ENCODE data around the gene AMH.
"Not testable (repeated sequence)": the region's sequence is repeated elsewhere in the genome, so short reads cannot be mapped to it uniquely, and the experiment has no call there.

The AMH gene

GRCh38 chr19:2274185-2274711, 25.1 kb downstream of the AMH start:
- no peak for DNase-seq
- Mint-ChIP-seq H3K9me3 (no peaks in the 10 kb centered on the region), H3K27me3 (no peaks in the 10 kb centered on the region), H3K27ac (peak overlapping the region; percentile 96), H3K36me3 (ENCODE audit: low read depth) (peaks cover 51% of the 10 kb centered on the region), H3K4me1 (ENCODE audit: low read depth) (peaks cover 33% of the 10 kb centered on the region), H3K4me3 (peak overlapping the region; percentile 91)

GRCh38 chr19:2274931-2275535, 25.9 kb downstream of the AMH start:
- H3K4me1 Mint-ChIP-seq (ENCODE audit: low read depth), result peaks cover 33% of the 10 kb centered on the region
- DNase-seq, result peak; percentile 56
- peaks cover 44% of the 10 kb centered on the region for H3K36me3 Mint-ChIP-seq (ENCODE audit: low read depth)
- no peaks in the 10 kb centered on the region for H3K27me3 Mint-ChIP-seq
- peak overlapping the region; percentile 35 for H3K4me3 Mint-ChIP-seq
- no peaks in the 10 kb centered on the region for H3K9me3 Mint-ChIP-seq
- H3K27ac Mint-ChIP-seq, result peak overlapping the region; percentile 79

DNA sequence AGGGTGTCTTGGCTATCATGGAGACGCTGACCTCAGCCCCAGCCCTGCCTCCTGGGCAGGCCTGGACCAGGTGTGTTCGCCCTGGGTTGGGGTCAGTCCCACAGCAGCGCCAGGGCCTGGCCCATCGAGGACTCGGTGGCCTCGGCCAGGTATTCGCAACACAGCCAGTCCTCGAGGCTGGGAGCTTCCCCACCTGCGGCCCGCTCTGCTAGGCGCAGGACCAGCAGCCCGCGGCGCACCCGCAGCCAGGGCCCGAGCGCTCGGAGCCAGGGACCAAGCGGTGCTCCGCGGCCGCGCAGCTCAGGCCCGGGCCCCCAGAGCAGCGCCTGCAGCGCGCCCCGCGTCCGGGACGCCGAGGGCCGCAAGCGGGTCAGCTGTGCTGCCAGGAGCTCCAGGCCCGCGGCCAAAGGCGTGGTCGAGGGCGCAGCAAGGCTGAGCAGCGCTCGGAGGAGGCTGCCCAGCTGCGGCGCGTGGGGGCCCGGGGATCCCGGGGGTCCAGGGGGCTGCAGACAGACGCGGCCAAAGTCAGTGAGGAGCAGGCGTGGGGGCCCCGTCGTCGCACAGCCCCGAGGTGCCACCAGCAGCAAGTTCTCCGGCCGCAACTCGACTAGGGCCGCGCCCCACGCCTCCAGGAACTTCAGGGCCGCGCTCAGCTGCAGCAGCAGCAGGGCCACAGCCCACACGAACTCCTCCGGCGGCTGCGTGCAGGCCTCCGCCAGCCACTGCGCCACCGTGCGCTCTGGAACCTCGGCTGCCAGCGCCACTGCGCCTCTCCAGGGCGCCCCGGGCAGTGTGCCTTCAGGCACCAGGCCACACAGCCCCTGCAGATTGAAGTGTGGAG, 26.7 kb downstream of the AMH start:
- Mint-ChIP-seq H3K36me3 (ENCODE audit: low read depth) (peaks cover 42% of the 10 kb centered on the region), H3K4me1 (ENCODE audit: low read depth) (peaks cover 33% of the 10 kb centered on the region), H3K4me3 (no peak overlapping the region), H3K27ac (no peak overlapping the region), H3K9me3 (no peaks in the 10 kb centered on the region), H3K27me3 (no peaks in the 10 kb centered on the region)
- no peak for DNase-seq

DNA sequence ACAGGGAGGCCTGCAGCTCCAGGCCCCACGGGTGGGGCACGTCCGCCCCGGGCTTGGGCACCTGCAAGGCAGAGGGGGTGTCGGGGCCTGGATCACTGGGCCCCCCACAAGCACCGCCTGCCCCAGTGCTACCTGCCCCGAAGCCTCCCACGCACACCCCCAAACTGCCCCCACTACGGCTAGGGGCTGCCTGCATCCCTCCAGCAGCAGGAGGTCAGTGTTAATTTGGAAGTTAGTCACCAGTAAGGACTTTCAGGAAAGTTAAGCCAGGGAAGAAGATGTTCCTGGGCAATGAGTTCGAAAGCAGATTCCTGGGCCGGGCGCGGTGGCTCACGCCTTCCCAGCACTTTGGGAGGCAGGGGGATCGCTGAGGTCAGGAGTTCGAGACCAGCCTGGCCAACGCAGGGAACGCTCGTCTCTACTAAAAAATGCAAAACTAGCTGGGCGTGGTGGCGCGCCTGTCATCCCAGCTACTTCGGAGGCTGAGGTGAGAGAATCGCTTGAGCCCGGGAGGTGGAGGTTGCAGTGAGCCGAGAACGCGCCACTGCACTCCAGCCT, 27.4 kb downstream of the AMH start:
- H3K4me1 Mint-ChIP-seq (ENCODE audit: low read depth), result peaks cover 31% of the 10 kb centered on the region
- H3K36me3 Mint-ChIP-seq (ENCODE audit: low read depth), result peaks cover 38% of the 10 kb centered on the region
- no peaks in the 10 kb centered on the region for H3K27me3 Mint-ChIP-seq
- DNase-seq, result no peak
- H3K4me3 Mint-ChIP-seq, result no peak overlapping the region
- H3K9me3 Mint-ChIP-seq, result no peaks in the 10 kb centered on the region
- H3K27ac Mint-ChIP-seq, result peak overlapping the region; percentile 77

DNA sequence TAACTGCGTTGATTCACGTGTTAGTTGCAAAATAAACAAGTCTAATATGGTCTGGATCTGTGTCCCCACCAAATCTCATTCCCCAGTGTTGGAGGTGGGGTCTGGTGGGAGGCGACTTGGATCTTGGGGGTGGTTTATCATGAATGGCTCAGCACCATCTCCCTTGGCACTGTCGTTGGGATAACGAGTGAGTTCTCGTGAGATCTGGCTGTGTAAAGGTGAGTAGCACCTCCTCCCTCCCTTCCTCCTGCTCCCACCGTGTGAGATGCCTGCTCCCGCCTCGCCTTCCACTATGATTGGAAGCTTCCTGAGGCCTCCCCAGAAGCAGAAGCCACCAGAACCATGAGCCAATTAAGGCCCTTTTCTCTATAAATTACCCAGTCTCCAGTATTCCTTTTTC, 28.0 kb downstream of the AMH start:
- H3K27me3 Mint-ChIP-seq, result no peaks in the 10 kb centered on the region
- H3K4me1 Mint-ChIP-seq (ENCODE audit: low read depth), result peaks cover 33% of the 10 kb centered on the region
- peak overlapping the region; percentile 77 for H3K27ac Mint-ChIP-seq
- H3K9me3 Mint-ChIP-seq, result no peaks in the 10 kb centered on the region
- H3K36me3 Mint-ChIP-seq (ENCODE audit: low read depth), result peaks cover 31% of the 10 kb centered on the region
- no peak for DNase-seq
- H3K4me3 Mint-ChIP-seq, result no peak overlapping the region

GRCh38 chr19:2278459-2279158, 29.5 kb downstream of the AMH start:
- Mint-ChIP-seq H3K27ac (peak overlapping the region; percentile 26), H3K4me3 (no peak overlapping the region), H3K27me3 (no peaks in the 10 kb centered on the region), H3K4me1 (ENCODE audit: low read depth) (peaks cover 28% of the 10 kb centered on the region), H3K9me3 (no peaks in the 10 kb centered on the region), H3K36me3 (ENCODE audit: low read depth) (peaks cover 18% of the 10 kb centered on the region)
- no peak for DNase-seq

GRCh38 chr19:2280633-2281264, 31.6 kb downstream of the AMH start:
- Mint-ChIP-seq H3K4me1 (ENCODE audit: low read depth) (peaks cover 16% of the 10 kb centered on the region), H3K4me3 (no peak overlapping the region), H3K27me3 (no peaks in the 10 kb centered on the region), H3K9me3 (no peaks in the 10 kb centered on the region), H3K27ac (no peak overlapping the region), H3K36me3 (ENCODE audit: low read depth) (peaks cover 2% of the 10 kb centered on the region)
- DNase-seq, result no peak

- not testable (repeated sequence) for H3K9me3 Mint-ChIP-seq; H3K27me3 Mint-ChIP-seq; H3K36me3 Mint-ChIP-seq (ENCODE audit: low read depth); DNase-seq
- peaks cover 16% of the 10 kb centered on the region for H3K4me1 Mint-ChIP-seq (ENCODE audit: low read depth)
- peak overlapping the region; percentile 37 for H3K27ac Mint-ChIP-seq
- peak overlapping the region; percentile 35 for H3K4me3 Mint-ChIP-seq
Observed at GRCh38 chr19:2281265-2282061, 32.3 kb downstream of the AMH start.

GRCh38 chr19:2282062-2282861, 33.1 kb downstream of the AMH start, which contains the start of gene PEAK3:
Gene PEAK3 (minus strand): TSS chr19:2282175. CDS start chr19:2280931, 1,244 bp downstream.
- H3K4me1 Mint-ChIP-seq (ENCODE audit: low read depth), result peaks cover 14% of the 10 kb centered on the region

DNA sequence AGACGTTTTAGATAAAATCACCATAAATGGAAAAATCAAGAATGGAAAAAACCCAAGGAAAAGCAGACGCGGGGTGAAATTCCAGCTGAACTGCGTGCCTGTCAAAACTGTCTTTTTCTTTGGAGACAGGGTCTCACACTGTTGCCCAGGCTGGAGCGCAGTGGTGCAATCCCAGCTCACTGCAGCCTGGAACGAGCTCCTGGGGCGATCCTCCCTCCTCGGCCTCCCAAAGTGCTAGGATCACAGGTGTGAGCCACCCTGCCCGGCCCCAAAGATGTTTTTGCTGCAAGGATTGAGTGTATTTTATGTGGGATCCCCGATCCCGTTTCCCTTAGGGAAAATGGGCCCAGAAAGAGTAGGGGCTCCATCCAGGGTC, 33.7 kb downstream of the AMH start:
- no peaks in the 10 kb centered on the region for H3K36me3 Mint-ChIP-seq (ENCODE audit: low read depth)
- H3K27ac Mint-ChIP-seq, result no peak overlapping the region
- no peaks in the 10 kb centered on the region for H3K27me3 Mint-ChIP-seq
- H3K9me3 Mint-ChIP-seq, result no peaks in the 10 kb centered on the region
- DNase-seq, result no peak
- H3K4me1 Mint-ChIP-seq (ENCODE audit: low read depth), result peaks cover 14% of the 10 kb centered on the region
- no peak overlapping the region for H3K4me3 Mint-ChIP-seq

More at GRCh38 chr19:2282062-2282861, 33.1 kb downstream of the AMH start, which contains the start of gene PEAK3:
- Mint-ChIP-seq H3K36me3 (ENCODE audit: low read depth) (no peaks in the 10 kb centered on the region), H3K27me3 (no peaks in the 10 kb centered on the region), H3K27ac (peak within 1 kb of the TSS; percentile 50), H3K9me3 (no peaks in the 10 kb centered on the region), H3K4me3 (peak within 1 kb of the TSS; percentile 35)
- peak; percentile 53 for DNase-seq

GRCh38 chr19:2283835-2284507, 34.8 kb downstream of the AMH start:
- H3K9me3 Mint-ChIP-seq, result no peaks in the 10 kb centered on the region
- DNase-seq, result no peak
- H3K27me3 Mint-ChIP-seq, result peaks cover 4% of the 10 kb centered on the region
- peaks cover 18% of the 10 kb centered on the region for H3K4me1 Mint-ChIP-seq (ENCODE audit: low read depth)
- no peak overlapping the region for H3K4me3 Mint-ChIP-seq
- no peak overlapping the region for H3K27ac Mint-ChIP-seq
- H3K36me3 Mint-ChIP-seq (ENCODE audit: low read depth), result no peaks in the 10 kb centered on the region

- Mint-ChIP-seq H3K27ac (no peak overlapping the region), H3K4me3 (no peak overlapping the region), H3K4me1 (ENCODE audit: low read depth) (peaks cover 33% of the 10 kb centered on the region), H3K9me3 (no peaks in the 10 kb centered on the region), H3K27me3 (peaks cover 10% of the 10 kb centered on the region), H3K36me3 (ENCODE audit: low read depth) (no peaks in the 10 kb centered on the region)
- DNase-seq, result no peak
Observed at GRCh38 chr19:2286402-2287140, 37.4 kb downstream of the AMH start.
